ENCODE results near the gene RASSF8.

DNA sequence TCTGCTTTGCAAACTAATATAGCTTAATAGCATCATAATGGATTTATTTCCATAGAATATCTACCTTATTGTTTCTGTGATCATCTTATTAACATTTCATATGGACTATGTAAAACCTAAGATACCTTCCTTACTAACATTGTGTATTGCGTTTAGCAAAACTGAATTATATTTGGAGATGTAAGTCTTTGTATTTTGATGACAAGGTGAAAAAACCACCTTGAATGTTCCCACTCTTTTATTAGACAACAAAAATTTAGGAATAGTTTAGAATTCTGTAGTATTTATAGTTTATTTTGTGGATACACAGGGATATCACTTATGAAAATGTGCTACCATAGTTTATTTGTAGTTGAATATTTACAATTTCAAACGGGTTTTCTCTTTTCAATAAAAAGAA is 32.0 kb downstream of the RASSF8 start:
- TF ChIP-seq, protein P1, sequence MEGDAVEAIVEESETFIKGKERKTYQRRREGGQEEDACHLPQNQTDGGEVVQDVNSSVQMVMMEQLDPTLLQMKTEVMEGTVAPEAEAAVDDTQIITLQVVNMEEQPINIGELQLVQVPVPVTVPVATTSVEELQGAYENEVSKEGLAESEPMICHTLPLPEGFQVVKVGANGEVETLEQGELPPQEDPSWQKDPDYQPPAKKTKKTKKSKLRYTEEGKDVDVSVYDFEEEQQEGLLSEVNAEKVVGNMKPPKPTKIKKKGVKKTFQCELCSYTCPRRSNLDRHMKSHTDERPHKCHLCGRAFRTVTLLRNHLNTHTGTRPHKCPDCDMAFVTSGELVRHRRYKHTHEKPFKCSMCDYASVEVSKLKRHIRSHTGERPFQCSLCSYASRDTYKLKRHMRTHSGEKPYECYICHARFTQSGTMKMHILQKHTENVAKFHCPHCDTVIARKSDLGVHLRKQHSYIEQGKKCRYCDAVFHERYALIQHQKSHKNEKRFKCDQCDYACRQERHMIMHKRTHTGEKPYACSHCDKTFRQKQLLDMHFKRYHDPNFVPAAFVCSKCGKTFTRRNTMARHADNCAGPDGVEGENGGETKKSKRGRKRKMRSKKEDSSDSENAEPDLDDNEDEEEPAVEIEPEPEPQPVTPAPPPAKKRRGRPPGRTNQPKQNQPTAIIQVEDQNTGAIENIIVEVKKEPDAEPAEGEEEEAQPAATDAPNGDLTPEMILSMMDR (IDR thresholded peaks at IDR 0.05; ENCODE audit: low read depth, low read length), result no peak
- no peak for TF ChIP-seq POLR2A (IDR thresholded peaks at IDR 0.05; ENCODE audit: extremely low read depth, insufficient read length)
- TF ChIP-seq, protein P2, sequence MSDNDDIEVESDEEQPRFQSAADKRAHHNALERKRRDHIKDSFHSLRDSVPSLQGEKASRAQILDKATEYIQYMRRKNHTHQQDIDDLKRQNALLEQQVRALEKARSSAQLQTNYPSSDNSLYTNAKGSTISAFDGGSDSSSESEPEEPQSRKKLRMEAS (IDR thresholded peaks at IDR 0.05; ENCODE audit: low read depth, low read length), result no peak
